Astrocyte of the spinal cord (primary cell): ENCODE measurements around the gene GTPBP6.
"Not testable (repeated sequence)": the region's sequence is repeated elsewhere in the genome, so short reads cannot be mapped to it uniquely, and the experiment has no call there.

ENCODE experiments used
- DNase-seq: peaks from one replicate; pipeline ENCODE4 v3.0.0; 2011; ENCODE audit warnings: low read depth, low spot score
- H3K4me3 ChIP-seq: 2 replicates; pipeline ENCODE4 v1.5.1; 2011; ENCODE audit warnings: low read depth, mild to moderate bottlenecking, low read length, moderate library complexity
- CTCF ChIP-seq: IDR thresholded peaks from 2 replicates; pipeline ENCODE4 v1.5.1; 2012; ENCODE audit warnings: low read depth, mild to moderate bottlenecking, low read length, inconsistent platforms
- in situ Hi-C: cut with HindIII; loops from 2 replicates; pipeline ENCODE4 v1.10.0; 2017; ENCODE audit warnings: low sequenced_read_pairs

GTPBP6 gene

GRCh38 chrX:356385-357034 is 37.9 kb upstream of the GTPBP6 start:
- in situ Hi-C loops: no loop called here
- DNase-seq: peak; percentile 58
- no peak overlapping the region for H3K4me3 ChIP-seq
- TF ChIP-seq CTCF: no peak

GRCh38 chrX:355329-356050 is 36.9 kb upstream of the GTPBP6 start:
- DNase-seq: no peak
- in situ Hi-C loops: no loop called here
- no peak for TF ChIP-seq CTCF
- H3K4me3 ChIP-seq: no peak overlapping the region

- H3K4me3 ChIP-seq: no peak overlapping the region
- DNase-seq: no peak
- no peak for TF ChIP-seq CTCF
- in situ Hi-C loops: no loop called here
These were observed 35.3 kb upstream of the GTPBP6 start for GRCh38 chrX:353566-354535.

- no peak for DNase-seq
- in situ Hi-C loops: no loop called here
- H3K4me3 ChIP-seq: no peak overlapping the region
- TF ChIP-seq CTCF: no peak
These were observed 34.2 kb upstream of the GTPBP6 start for GRCh38 chrX:352582-353314.

GRCh38 chrX:352181-352580 is 33.6 kb upstream of the GTPBP6 start:
- DNase-seq: no peak
- no peak overlapping the region for H3K4me3 ChIP-seq
- TF ChIP-seq CTCF: no peak
- in situ Hi-C loops: no loop called here

- TF ChIP-seq CTCF: no peak
- DNase-seq: no peak
- in situ Hi-C loops: no loop called here
These were observed 33.1 kb upstream of the GTPBP6 start for GRCh38 chrX:351736-352135.

GRCh38 chrX:351324-351641 is 32.7 kb upstream of the GTPBP6 start:
- DNase-seq, H3K4me3 ChIP-seq, in situ Hi-C loops: not testable (repeated sequence)

More at GRCh38 chrX:351736-352135, 33.1 kb upstream of the GTPBP6 start:
- H3K4me3 ChIP-seq: no peak overlapping the region
